HepG2 (cell line): ENCODE measurements around the gene FAM174C. TPM values are rescaled to one million over a fixed set of nuclear protein-coding genes. Genes with fewer than 3 reads are reported as not detected.

Experiments used
- GABPA ChIP-seq, 2 experiments: IDR thresholded peaks; 2 replicates each; pipeline ENCODE4 v1.6.1; 2011 to 2016; ENCODE audit warnings: low read depth in 2 of 2, low read length in 1 of 2, missing biosample characterization in 1 of 2, missing genetic modification characterization in 1 of 2
- MAFF ChIP-seq: IDR thresholded peaks from 2 replicates; pipeline ENCODE4 v1.6.1; 2011; ENCODE audit warnings: low read depth, low read length, improper control_type of control experiment
- MTA3 ChIP-seq: sonication (generic); formaldehyde crosslinking; IDR thresholded peaks from 2 replicates; pipeline ENCODE4 v1.4.0; 2020; ENCODE audit warnings: missing genetic modification reagents
- MXI1 ChIP-seq: IDR thresholded peaks from 3 replicates; pipeline ENCODE4 v1.6.1; 2012; ENCODE audit warnings: low read depth, low read length, inconsistent platforms, borderline replicate concordance
- ONECUT2 ChIP-seq: sonication (generic); formaldehyde crosslinking; IDR thresholded peaks from 2 replicates; pipeline ENCODE4 v1.4.0; 2020; ENCODE audit warnings: missing genetic modification reagents
- YEATS2 ChIP-seq: sonication (generic); formaldehyde crosslinking; IDR thresholded peaks from 2 replicates; pipeline ENCODE4 v1.4.0; 2020; ENCODE audit warnings: missing genetic modification reagents, borderline replicate concordance
- ZNF10 ChIP-seq: sonication (generic); formaldehyde crosslinking; IDR thresholded peaks from 2 replicates; pipeline ENCODE4 v1.4.0; 2020; ENCODE audit warnings: mild to moderate bottlenecking, low read depth, missing genetic modification reagents, borderline replicate concordance
- ZNF101 ChIP-seq: sonication (generic); formaldehyde crosslinking; IDR thresholded peaks from 2 replicates; pipeline ENCODE4 v1.4.0; 2020; ENCODE audit warnings: mild to moderate bottlenecking, low read depth, missing genetic modification reagents, borderline replicate concordance
- ZNF354B ChIP-seq: sonication (generic); formaldehyde crosslinking; IDR thresholded peaks from 2 replicates; pipeline ENCODE4 v1.8.0; 2022; ENCODE audit warnings: mild to moderate bottlenecking, missing genetic modification reagents
- ZNF431 ChIP-seq: sonication (generic); formaldehyde crosslinking; IDR thresholded peaks from 2 replicates; pipeline ENCODE4 v1.9.0; 2022; ENCODE audit warnings: missing genetic modification reagents, low read depth, mild to moderate bottlenecking, borderline replicate concordance
- ZNF564 ChIP-seq: sonication (generic); formaldehyde crosslinking; IDR thresholded peaks from 2 replicates; pipeline ENCODE4 v1.8.1; 2023; ENCODE audit warnings: mild to moderate bottlenecking, missing genetic modification reagents
- ZNF878 ChIP-seq: sonication (generic); formaldehyde crosslinking; IDR thresholded peaks from 2 replicates; pipeline ENCODE4 v1.8.1; 2023; ENCODE audit warnings: mild to moderate bottlenecking, missing genetic modification reagents, moderate library complexity
- ZNF891 ChIP-seq: sonication (generic); formaldehyde crosslinking; IDR thresholded peaks from 2 replicates; pipeline ENCODE4 v1.5.0; 2020; ENCODE audit warnings: mild to moderate bottlenecking, missing genetic modification reagents
- ZSCAN21 ChIP-seq: sonication (generic); formaldehyde crosslinking; IDR thresholded peaks from 2 replicates; pipeline ENCODE4 v1.8.0; 2022; ENCODE audit warnings: mild to moderate bottlenecking, missing genetic modification reagents, moderate library complexity, borderline replicate concordance
- polyA plus RNA-seq, 8 experiments: library from polyadenylated mRNA; depleted of rRNA in 3 of 8; stranded (reverse) in 7 of 8; unstranded in 1 of 8; fragments of >200 nt; fragmentation: Illumina TruSeq in 4 of 8; extraction: Trizol in 4 of 8; gene quantifications; 2 replicates each; pipeline versions ENCODE4 v1.2.1 to v1.2.3, GENCODE V29; 2011 to 2016; ENCODE audit warnings: low read depth in 4 of 8, missing spikeins in 1 of 8, mixed read lengths in 1 of 8; ENCODE audit not compliant: insufficient read depth in 1 of 8
- total RNA-seq, 5 experiments: library from RNA; depleted of rRNA; stranded (reverse); fragments of >200 nt; fragmentation: Illumina TruSeq; extraction: Trizol; gene quantifications; 2 replicates each; pipeline ENCODE4 v1.2.3, GENCODE V29; 2016; ENCODE audit warnings: low read depth in 1 of 5
- TF ChIP-seq, protein P1 (sequence below), 2 experiments: IDR thresholded peaks; 2 replicates each; pipeline ENCODE4 v1.6.1; 2011 to 2012; ENCODE audit warnings: low read length in 2 of 2, borderline replicate concordance in 1 of 2, low read depth in 1 of 2, mild to moderate bottlenecking in 1 of 2, moderate library complexity in 1 of 2
- TF ChIP-seq, protein P2 (sequence below), 2 experiments: sonication (generic) in 1 of 2; formaldehyde crosslinking in 1 of 2; IDR thresholded peaks; 2 replicates each; pipeline versions ENCODE4 v1.5.1 to v1.6.1; 2011 to 2020; ENCODE audit warnings: borderline replicate concordance in 1 of 2, low read depth in 1 of 2, low read length in 1 of 2, mild to moderate bottlenecking in 1 of 2, missing genetic modification reagents in 1 of 2, moderate library complexity in 1 of 2
- TF ChIP-seq, protein P3 (sequence below): sonication (generic); formaldehyde crosslinking; IDR thresholded peaks from 2 replicates; pipeline ENCODE4 v1.4.0; 2020; ENCODE audit warnings: missing genetic modification reagents
- TF ChIP-seq, protein P4 (sequence below): IDR thresholded peaks from 2 replicates; pipeline ENCODE4 v1.6.1; 2016; ENCODE audit warnings: missing compliant biosample characterization, missing genetic modification reagents, borderline replicate concordance

The FAM174C gene
- total and polyA plus RNA-seq, 2 of the 13 experiments (the other 11 are each of a cell fraction or from before 2014, with no cell fraction given): 19.5 to 31.3 TPM

DNA sequence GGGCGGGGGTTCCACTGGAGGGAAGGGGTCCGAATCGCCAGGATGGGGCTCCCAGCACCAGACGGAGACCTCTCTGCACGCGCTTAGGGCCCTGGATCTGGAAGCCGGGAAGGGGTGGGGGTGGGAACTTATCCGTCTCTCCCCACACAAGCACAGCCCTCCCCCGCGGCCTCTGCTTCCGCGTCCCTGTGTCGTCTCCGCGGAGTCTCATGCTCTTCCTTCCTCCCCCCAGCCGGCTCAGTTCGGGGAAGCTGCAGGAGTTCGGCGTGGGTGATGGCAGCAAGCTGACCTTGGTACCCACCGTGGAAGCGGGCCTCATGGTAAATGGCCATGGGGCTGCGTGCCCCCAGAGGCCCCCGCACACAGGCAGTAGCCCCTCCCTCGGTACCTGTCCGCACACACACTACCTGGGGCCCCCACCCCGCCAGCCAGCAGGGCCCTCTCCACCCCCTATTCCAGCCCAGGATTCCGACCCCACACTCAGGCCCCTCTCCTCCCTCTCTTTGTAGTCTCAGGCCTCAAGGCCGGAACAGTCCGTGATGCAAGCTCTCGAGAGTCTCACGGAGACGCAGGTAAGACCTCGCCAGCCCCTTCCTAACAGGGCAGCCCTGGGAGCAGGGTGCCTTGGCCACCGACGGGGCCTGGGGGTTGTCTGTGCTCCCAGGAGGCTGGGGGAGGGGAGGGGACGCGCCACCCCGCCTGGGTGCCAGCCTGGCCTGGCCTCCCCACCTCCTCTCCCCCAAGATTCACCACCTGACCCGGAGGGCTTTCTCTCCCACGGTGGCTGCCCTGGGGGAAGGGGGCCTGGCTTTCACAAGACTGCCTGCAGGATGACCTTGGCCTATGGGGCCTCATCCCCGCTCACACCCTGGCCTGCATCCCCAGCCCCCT lies 23.8 kb upstream of the FAM174C start (continued):
- TF ChIP-seq, protein P1, sequence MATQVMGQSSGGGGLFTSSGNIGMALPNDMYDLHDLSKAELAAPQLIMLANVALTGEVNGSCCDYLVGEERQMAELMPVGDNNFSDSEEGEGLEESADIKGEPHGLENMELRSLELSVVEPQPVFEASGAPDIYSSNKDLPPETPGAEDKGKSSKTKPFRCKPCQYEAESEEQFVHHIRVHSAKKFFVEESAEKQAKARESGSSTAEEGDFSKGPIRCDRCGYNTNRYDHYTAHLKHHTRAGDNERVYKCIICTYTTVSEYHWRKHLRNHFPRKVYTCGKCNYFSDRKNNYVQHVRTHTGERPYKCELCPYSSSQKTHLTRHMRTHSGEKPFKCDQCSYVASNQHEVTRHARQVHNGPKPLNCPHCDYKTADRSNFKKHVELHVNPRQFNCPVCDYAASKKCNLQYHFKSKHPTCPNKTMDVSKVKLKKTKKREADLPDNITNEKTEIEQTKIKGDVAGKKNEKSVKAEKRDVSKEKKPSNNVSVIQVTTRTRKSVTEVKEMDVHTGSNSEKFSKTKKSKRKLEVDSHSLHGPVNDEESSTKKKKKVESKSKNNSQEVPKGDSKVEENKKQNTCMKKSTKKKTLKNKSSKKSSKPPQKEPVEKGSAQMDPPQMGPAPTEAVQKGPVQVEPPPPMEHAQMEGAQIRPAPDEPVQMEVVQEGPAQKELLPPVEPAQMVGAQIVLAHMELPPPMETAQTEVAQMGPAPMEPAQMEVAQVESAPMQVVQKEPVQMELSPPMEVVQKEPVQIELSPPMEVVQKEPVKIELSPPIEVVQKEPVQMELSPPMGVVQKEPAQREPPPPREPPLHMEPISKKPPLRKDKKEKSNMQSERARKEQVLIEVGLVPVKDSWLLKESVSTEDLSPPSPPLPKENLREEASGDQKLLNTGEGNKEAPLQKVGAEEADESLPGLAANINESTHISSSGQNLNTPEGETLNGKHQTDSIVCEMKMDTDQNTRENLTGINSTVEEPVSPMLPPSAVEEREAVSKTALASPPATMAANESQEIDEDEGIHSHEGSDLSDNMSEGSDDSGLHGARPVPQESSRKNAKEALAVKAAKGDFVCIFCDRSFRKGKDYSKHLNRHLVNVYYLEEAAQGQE (IDR thresholded peaks at IDR 0.05; ENCODE audit: borderline replicate concordance in 1 of 2, low read depth in 1 of 2, low read length in 2 of 2): peak in 1 of 2 experiments; percentile 35; a peak in 1 of 4 replicates
- no peak for TF ChIP-seq ZNF101 (CRISPR knock-in tag)
- TF ChIP-seq ZNF431 (CRISPR knock-in tag): peak; percentile 28; the same call in 1 of the 2 replicates
- TF ChIP-seq ONECUT2 (CRISPR knock-in tag): no peak
- TF ChIP-seq MTA3: no peak
- TF ChIP-seq ZNF564: no peak
- no peak for TF ChIP-seq ZNF891 (CRISPR knock-in tag)
- no peak; the same call in 2 of the 3 replicates for TF ChIP-seq MXI1
- TF ChIP-seq ZNF354B: no peak
- TF ChIP-seq ZSCAN21 (CRISPR knock-in tag): 0 out of 2 replicates have a peak, but pooled peaks have one; percentile 32
- no peak for TF ChIP-seq GABPA (IDR thresholded peaks at IDR 0.05; ENCODE audit: low read depth, low read length)
- no peak for TF ChIP-seq GABPA (CRISPR knock-in tag; IDR thresholded peaks at IDR 0.05; ENCODE audit: low read depth)
- TF ChIP-seq, protein P2, sequence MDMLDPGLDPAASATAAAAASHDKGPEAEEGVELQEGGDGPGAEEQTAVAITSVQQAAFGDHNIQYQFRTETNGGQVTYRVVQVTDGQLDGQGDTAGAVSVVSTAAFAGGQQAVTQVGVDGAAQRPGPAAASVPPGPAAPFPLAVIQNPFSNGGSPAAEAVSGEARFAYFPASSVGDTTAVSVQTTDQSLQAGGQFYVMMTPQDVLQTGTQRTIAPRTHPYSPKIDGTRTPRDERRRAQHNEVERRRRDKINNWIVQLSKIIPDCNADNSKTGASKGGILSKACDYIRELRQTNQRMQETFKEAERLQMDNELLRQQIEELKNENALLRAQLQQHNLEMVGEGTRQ (IDR thresholded peaks at IDR 0.05; ENCODE audit: low read depth, low read length): no peak
- TF ChIP-seq, protein P2 (CRISPR knock-in tag; IDR thresholded peaks at IDR 0.05; ENCODE audit: borderline replicate concordance): no peak
- no peak for TF ChIP-seq YEATS2 (CRISPR knock-in tag)
- TF ChIP-seq ZNF878 (CRISPR knock-in tag): no peak
- TF ChIP-seq, protein P3, sequence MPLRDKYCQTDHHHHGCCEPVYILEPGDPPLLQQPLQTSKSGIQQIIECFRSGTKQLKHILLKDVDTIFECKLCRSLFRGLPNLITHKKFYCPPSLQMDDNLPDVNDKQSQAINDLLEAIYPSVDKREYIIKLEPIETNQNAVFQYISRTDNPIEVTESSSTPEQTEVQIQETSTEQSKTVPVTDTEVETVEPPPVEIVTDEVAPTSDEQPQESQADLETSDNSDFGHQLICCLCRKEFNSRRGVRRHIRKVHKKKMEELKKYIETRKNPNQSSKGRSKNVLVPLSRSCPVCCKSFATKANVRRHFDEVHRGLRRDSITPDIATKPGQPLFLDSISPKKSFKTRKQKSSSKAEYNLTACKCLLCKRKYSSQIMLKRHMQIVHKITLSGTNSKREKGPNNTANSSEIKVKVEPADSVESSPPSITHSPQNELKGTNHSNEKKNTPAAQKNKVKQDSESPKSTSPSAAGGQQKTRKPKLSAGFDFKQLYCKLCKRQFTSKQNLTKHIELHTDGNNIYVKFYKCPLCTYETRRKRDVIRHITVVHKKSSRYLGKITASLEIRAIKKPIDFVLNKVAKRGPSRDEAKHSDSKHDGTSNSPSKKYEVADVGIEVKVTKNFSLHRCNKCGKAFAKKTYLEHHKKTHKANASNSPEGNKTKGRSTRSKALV (CRISPR knock-in tag): no peak
- TF ChIP-seq MAFF: no peak
- TF ChIP-seq, protein P4, sequence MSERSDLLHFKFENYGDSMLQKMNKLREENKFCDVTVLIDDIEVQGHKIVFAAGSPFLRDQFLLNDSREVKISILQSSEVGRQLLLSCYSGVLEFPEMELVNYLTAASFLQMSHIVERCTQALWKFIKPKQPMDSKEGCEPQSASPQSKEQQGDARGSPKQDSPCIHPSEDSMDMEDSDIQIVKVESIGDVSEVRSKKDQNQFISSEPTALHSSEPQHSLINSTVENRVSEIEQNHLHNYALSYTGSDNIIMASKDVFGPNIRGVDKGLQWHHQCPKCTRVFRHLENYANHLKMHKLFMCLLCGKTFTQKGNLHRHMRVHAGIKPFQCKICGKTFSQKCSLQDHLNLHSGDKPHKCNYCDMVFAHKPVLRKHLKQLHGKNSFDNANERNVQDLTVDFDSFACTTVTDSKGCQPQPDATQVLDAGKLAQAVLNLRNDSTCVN (CRISPR knock-in tag): peak; percentile 30; the same call in 1 of the 2 replicates
- no peak for TF ChIP-seq ZNF10 (CRISPR knock-in tag)
